H9 (cell line): ENCODE data around the gene ARID3C. TPM values are rescaled to one million over a fixed set of nuclear protein-coding genes. Genes with fewer than 3 reads are reported as not detected.

Experiments used
- DNase-seq: peaks from one replicate; pipeline ENCODE4 v3.0.0-alpha.2; 2017
- H2AFZ ChIP-seq: one replicate; pipeline ENCODE4 v1.6.1; 2013; ENCODE audit warnings: mild to moderate bottlenecking, low read length, control low read depth, moderate library complexity
- H2AK5ac ChIP-seq: 2 replicates; pipeline ENCODE4 v1.6.1; 2013; ENCODE audit warnings: low read length, control low read depth, mixed read lengths; ENCODE audit not compliant: insufficient read length
- H2BK120ac ChIP-seq: one replicate; pipeline ENCODE4 v1.6.1; 2013; ENCODE audit warnings: low read depth, mild to moderate bottlenecking, low read length, control low read depth, inconsistent platforms; ENCODE audit not compliant: poor library complexity, severe bottlenecking
- H2BK12ac ChIP-seq: 2 replicates; pipeline ENCODE4 v1.6.1; 2013; ENCODE audit warnings: low read length, control low read depth, mixed read lengths, low read depth; ENCODE audit not compliant: insufficient read length
- H2BK15ac ChIP-seq: 2 replicates; pipeline ENCODE4 v1.6.1; 2013; ENCODE audit warnings: low read depth, low read length, control low read depth
- H2BK20ac ChIP-seq: one replicate; pipeline ENCODE4 v1.6.1; 2013; ENCODE audit warnings: low read depth, mild to moderate bottlenecking, low read length, control low read depth, inconsistent platforms; ENCODE audit not compliant: poor library complexity, severe bottlenecking
- H2BK5ac ChIP-seq: 2 replicates; pipeline ENCODE4 v1.6.1; 2013; ENCODE audit warnings: low read length, control low read depth, mixed read lengths; ENCODE audit not compliant: insufficient read length
- H3K14ac ChIP-seq: 2 replicates; pipeline ENCODE4 v1.6.1; 2013; ENCODE audit warnings: low read length, control low read depth; ENCODE audit not compliant: insufficient read depth
- H3K18ac ChIP-seq: 2 replicates; pipeline ENCODE4 v1.6.1; 2013; ENCODE audit warnings: low read depth, mild to moderate bottlenecking, mixed read lengths, low read length, control low read depth; ENCODE audit not compliant: insufficient read length
- H3K23ac ChIP-seq: 2 replicates; pipeline ENCODE4 v1.6.1; 2013; ENCODE audit warnings: low read length, control low read depth, mixed read lengths, low read depth; ENCODE audit not compliant: insufficient read length
- H3K23me2 ChIP-seq: 2 replicates; pipeline ENCODE4 v1.6.1; 2013; ENCODE audit warnings: low read depth, mild to moderate bottlenecking, mixed read lengths, low read length, control low read depth; ENCODE audit not compliant: insufficient read length, poor library complexity, severe bottlenecking
- H3K27ac ChIP-seq: 2 replicates; pipeline ENCODE4 v1.5.1; 2013; ENCODE audit warnings: low read length, control low read depth, mixed read lengths, low read depth; ENCODE audit not compliant: insufficient read length
- H3K27me3 ChIP-seq: 2 replicates; pipeline ENCODE4 v1.6.1; 2013; ENCODE audit warnings: low read length, control low read depth, inconsistent platforms; ENCODE audit not compliant: insufficient read depth
- H3K4ac ChIP-seq: 2 replicates; pipeline ENCODE4 v1.6.1; 2013; ENCODE audit warnings: low read depth, mild to moderate bottlenecking, control low read depth, inconsistent platforms, low read length, moderate library complexity
- H3K4me1 ChIP-seq: 2 replicates; pipeline ENCODE4 v1.6.1; 2013; ENCODE audit warnings: low read length, control low read depth, inconsistent platforms; ENCODE audit not compliant: insufficient read depth
- H3K4me2 ChIP-seq: 2 replicates; pipeline ENCODE4 v1.6.1; 2013; ENCODE audit warnings: low read length, control low read depth, mixed read lengths; ENCODE audit not compliant: insufficient read length, insufficient read depth
- H3K56ac ChIP-seq: 2 replicates; pipeline ENCODE4 v1.6.1; 2013; ENCODE audit warnings: low read depth, mild to moderate bottlenecking, mixed read lengths, low read length, control low read depth; ENCODE audit not compliant: insufficient read length
- H3K79me1 ChIP-seq: 2 replicates; pipeline ENCODE4 v1.6.1; 2013; ENCODE audit warnings: low read depth, mild to moderate bottlenecking, moderate library complexity, low read length, control low read depth, inconsistent platforms; ENCODE audit not compliant: insufficient read depth, poor library complexity, severe bottlenecking
- H3K79me2 ChIP-seq: 2 replicates; pipeline ENCODE4 v1.6.1; 2013; ENCODE audit warnings: low read length, control low read depth, inconsistent platforms; ENCODE audit not compliant: insufficient read depth
- H3K9ac ChIP-seq: 2 replicates; pipeline ENCODE4 v1.6.1; 2013; ENCODE audit warnings: low read length, control low read depth, mixed read lengths; ENCODE audit not compliant: insufficient read length; ENCODE audit errors: extremely low read depth
- H3K9me3 ChIP-seq: one replicate; pipeline ENCODE4 v1.6.1; 2013; ENCODE audit warnings: low read depth, low read length, inconsistent platforms; ENCODE audit not compliant: control insufficient read depth
- H3T11ph ChIP-seq: one replicate; pipeline ENCODE4 v1.6.1; 2013; ENCODE audit warnings: mild to moderate bottlenecking, low read length, control low read depth, inconsistent platforms
- H4K20me1 ChIP-seq: one replicate; pipeline ENCODE4 v1.6.1; 2013; ENCODE audit not compliant: control insufficient read depth, insufficient read length, insufficient read depth
- H4K5ac ChIP-seq: 2 replicates; pipeline ENCODE4 v1.6.1; 2013; ENCODE audit warnings: low read depth, mild to moderate bottlenecking, mixed read lengths, low read length, control low read depth; ENCODE audit not compliant: insufficient read length
- H4K8ac ChIP-seq: replicated peaks from 2 replicates; pipeline ENCODE4 v1.6.1; 2013; ENCODE audit warnings: low read length, control low read depth, mixed read lengths, low read depth; ENCODE audit not compliant: insufficient read length
- H4K91ac ChIP-seq: 2 replicates; pipeline ENCODE4 v1.6.1; 2013; ENCODE audit warnings: low read depth, mild to moderate bottlenecking, moderate library complexity, mixed read lengths, low read length, control low read depth; ENCODE audit not compliant: insufficient read length
- H3K27ac Mint-ChIP-seq, 3 experiments: 2 replicates in 2 of 3; 3 replicates in 1 of 3; pipeline ENCODE4 v1.8.0; 2020 to 2021; ENCODE audit warnings: mixed read lengths in 3 of 3, mild to moderate bottlenecking in 1 of 3, moderate library complexity in 1 of 3
- H3K27me3 Mint-ChIP-seq: 2 replicates; pipeline ENCODE4 v1.8.0; 2021; ENCODE audit warnings: low read depth, mild to moderate bottlenecking, moderate library complexity, mixed read lengths
- H3K36me3 Mint-ChIP-seq, 3 experiments: 2 replicates in 2 of 3; 3 replicates in 1 of 3; pipeline ENCODE4 v1.8.0; 2020 to 2021; ENCODE audit warnings: low read depth in 3 of 3, mixed read lengths in 3 of 3; ENCODE audit not compliant: insufficient read depth in 1 of 3
- H3K4me1 Mint-ChIP-seq, 2 experiments: 2 replicates each; pipeline ENCODE4 v1.8.0; 2020; ENCODE audit warnings: mixed read lengths in 2 of 2
- H3K4me3 Mint-ChIP-seq, 2 experiments: 2 replicates in 1 of 2; 3 replicates in 1 of 2; pipeline ENCODE4 v1.8.0; 2020 to 2021; ENCODE audit warnings: mild to moderate bottlenecking in 2 of 2, mixed read lengths in 2 of 2, moderate library complexity in 1 of 2
- H3K9me3 Mint-ChIP-seq, 2 experiments: 2 replicates in 1 of 2; 3 replicates in 1 of 2; pipeline ENCODE4 v1.8.0; 2020; ENCODE audit warnings: mild to moderate bottlenecking in 2 of 2, mixed read lengths in 2 of 2, moderate library complexity in 1 of 2
- WGBS: extraction: QIAGEN DNeasy Blood & Tissue Kit; methylation state at CpG from one replicate; pipeline ENCODE4 v1.1.7; 2013; ENCODE audit warnings: missing lambda C conversion rate, low lambda C conversion rate, mixed read lengths; ENCODE audit not compliant: insufficient read length; ENCODE audit errors: extremely low coverage; 5-methylcytosine and 5-hydroxymethylcytosine counted together
- total RNA-seq: library from RNA; stranded (reverse); gene quantifications from 2 replicates; pipeline ENCODE4 v1.2.1, GENCODE V29; 2021
- TF ChIP-seq, protein P1 (sequence below): fragments of 200-600 bp; sonication (generic); conservative IDR thresholded peaks from 3 replicates; pipeline ENCODE4 v1.8.0; 2021; ENCODE audit warnings: antibody characterized with exemption, mild to moderate bottlenecking

The ARID3C gene
- total RNA-seq, 1 experiment from 2014 or later = not detected

DNA sequence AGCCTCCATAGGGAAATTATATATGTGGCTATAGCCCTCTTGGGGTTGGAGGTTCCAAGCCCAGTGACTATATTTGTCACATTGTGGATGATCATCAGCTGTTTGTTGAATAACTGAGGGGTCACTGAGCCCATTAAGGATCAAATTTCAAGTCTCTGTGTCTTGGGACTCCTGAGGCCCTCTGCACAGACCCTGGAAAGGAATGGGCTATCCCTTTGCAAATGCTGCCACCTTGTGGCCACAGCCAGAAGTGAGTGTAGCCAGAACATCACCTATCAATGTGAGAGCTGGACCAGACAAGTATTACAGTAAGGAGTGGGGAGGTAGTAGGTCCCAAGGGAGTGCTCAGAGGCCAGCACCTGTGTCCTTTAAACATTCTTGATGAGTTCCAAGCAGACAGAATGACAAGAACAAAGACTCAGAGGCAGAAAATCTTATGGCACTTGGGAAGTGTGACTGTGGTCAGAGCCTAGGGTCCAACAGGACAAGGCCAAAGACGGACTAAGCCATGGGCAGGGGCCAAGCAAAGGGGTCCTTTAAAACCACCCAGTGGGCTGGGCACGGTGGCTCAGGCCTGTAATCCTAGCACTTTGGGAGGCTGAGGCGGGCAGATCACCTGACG, 25.1 kb downstream of the ARID3C start:
- DNase-seq = peak; percentile 85
- H3K36me3 Mint-ChIP-seq = no peaks in the 10 kb centered on the region
- peaks cover 18% of the 10 kb centered on the region for H3K27me3 Mint-ChIP-seq
- Histone ChIP-seq H2BK15ac (no peak overlapping the region), H3K4ac (no peak overlapping the region), H3K23ac (no peak overlapping the region), H2BK120ac (no peak overlapping the region), H2BK12ac (no peak overlapping the region), H3K4me1 (no peaks in the 10 kb centered on the region), H4K91ac (no peak overlapping the region), H2BK20ac (no peak overlapping the region), H3K4me2 (no peak overlapping the region), H3K23me2 (no peaks in the 10 kb centered on the region), H3K9me3 (no peaks in the 10 kb centered on the region), H4K20me1 (no peaks in the 10 kb centered on the region), H3K79me1 (no peaks in the 10 kb centered on the region), H3K27me3 (no peaks in the 10 kb centered on the region), H3T11ph (no peak overlapping the region), H3K27ac (no peak overlapping the region), H2AK5ac (no peak overlapping the region), H2AFZ (no peak overlapping the region), H4K5ac (no peak overlapping the region), H3K9ac (no peak overlapping the region), H3K14ac (no peak overlapping the region), H4K8ac (no peak overlapping the region), H3K79me2 (no peaks in the 10 kb centered on the region), H2BK5ac (no peak overlapping the region), H3K56ac (no peak overlapping the region), H3K18ac (no peak overlapping the region)
- TF ChIP-seq, protein P1, sequence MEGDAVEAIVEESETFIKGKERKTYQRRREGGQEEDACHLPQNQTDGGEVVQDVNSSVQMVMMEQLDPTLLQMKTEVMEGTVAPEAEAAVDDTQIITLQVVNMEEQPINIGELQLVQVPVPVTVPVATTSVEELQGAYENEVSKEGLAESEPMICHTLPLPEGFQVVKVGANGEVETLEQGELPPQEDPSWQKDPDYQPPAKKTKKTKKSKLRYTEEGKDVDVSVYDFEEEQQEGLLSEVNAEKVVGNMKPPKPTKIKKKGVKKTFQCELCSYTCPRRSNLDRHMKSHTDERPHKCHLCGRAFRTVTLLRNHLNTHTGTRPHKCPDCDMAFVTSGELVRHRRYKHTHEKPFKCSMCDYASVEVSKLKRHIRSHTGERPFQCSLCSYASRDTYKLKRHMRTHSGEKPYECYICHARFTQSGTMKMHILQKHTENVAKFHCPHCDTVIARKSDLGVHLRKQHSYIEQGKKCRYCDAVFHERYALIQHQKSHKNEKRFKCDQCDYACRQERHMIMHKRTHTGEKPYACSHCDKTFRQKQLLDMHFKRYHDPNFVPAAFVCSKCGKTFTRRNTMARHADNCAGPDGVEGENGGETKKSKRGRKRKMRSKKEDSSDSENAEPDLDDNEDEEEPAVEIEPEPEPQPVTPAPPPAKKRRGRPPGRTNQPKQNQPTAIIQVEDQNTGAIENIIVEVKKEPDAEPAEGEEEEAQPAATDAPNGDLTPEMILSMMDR = peak; percentile 97; the same call in 2 of the 3 replicates
- WGBS = no CpG with 5 or more reads among the region's 4 CpGs
- no peak overlapping the region for H3K4me3 Mint-ChIP-seq
- no peak overlapping the region; a peak in 1 of 7 replicates for H3K27ac Mint-ChIP-seq
- peaks cover 11 to 12% of the 10 kb centered on the region in 2 experiments for H3K4me1 Mint-ChIP-seq
- H3K9me3 Mint-ChIP-seq = no peaks in the 10 kb centered on the region; a peak in 1 of 5 replicates
